A549 (cell line): ENCODE data around the gene SCUBE1. TPM values are rescaled to one million over a fixed set of nuclear protein-coding genes. Genes with fewer than 3 reads are reported as not detected.

ENCODE experiments used
- ATAC-seq, 2 experiments: fragments of 200-7000 bp in 1 of 2; fragments of >200 bp in 1 of 2; cut with Nextera tagmentation in 1 of 2; cut with Tn5 transposase in 1 of 2; 3 replicates each; pipeline versions ENCODE4 v1.8.0 to v1.9.1; 2018 to 2020; ENCODE audit warnings: mild to moderate bottlenecking in 1 of 2, moderate library complexity in 1 of 2
- CTCF ChIA-PET: fragments of 300-600 bp; sonication (Branson Sonifier 250); formaldehyde crosslinking; extraction: SDS; loops from one replicate; lab custom pipeline; 2021; ENCODE audit warnings: antibody characterized with exemption, inconsistent platforms; lab: Yijun Ruan, JAX
- POLR2A ChIA-PET: fragments of 350-600 bp; formaldehyde crosslinking; extraction: SDS; loops from one replicate; lab custom pipeline; 2021; ENCODE audit warnings: antibody characterized with exemption, inconsistent platforms; lab: Yijun Ruan, JAX
- DNase-seq, 2 experiments: peaks; one replicate each; pipeline versions ENCODE4 v3.0.0 to v3.0.0-alpha.2; 2011 to 2016; ENCODE audit warnings: low read depth in 1 of 2, low spot score in 1 of 2
- FAIRE-seq: peaks from 2 replicates; lab custom pipeline; 2011; peaks lifted over from hg19 to GRCh38; lab: Jason Lieb, UNC
- H3K27ac ChIP-seq, 2 experiments: fragments of >200 bp; sonication (Bioruptor Twin); formaldehyde crosslinking; 3 replicates each; pipeline ENCODE4 v1.5.1; 2016 to 2017
- H3K4me1 ChIP-seq: fragments of >200 bp; sonication (Bioruptor Twin); formaldehyde crosslinking; 3 replicates; pipeline ENCODE4 v1.6.1; 2016
- H3K4me2 ChIP-seq: fragments of >200 bp; sonication (Bioruptor Twin); formaldehyde crosslinking; 3 replicates; pipeline ENCODE4 v1.6.1; 2016
- H3K4me3 ChIP-seq: fragments of >200 bp; sonication (Bioruptor Twin); formaldehyde crosslinking; 3 replicates; pipeline ENCODE4 v1.5.1; 2016
- H3K9me3 ChIP-seq: fragments of >200 bp; sonication (Bioruptor Twin); formaldehyde crosslinking; 3 replicates; pipeline ENCODE4 v1.6.1; 2016
- BHLHE40 ChIP-seq: IDR thresholded peaks from 2 replicates; pipeline ENCODE4 v1.6.1; 2012; ENCODE audit warnings: low read depth, low read length, inconsistent platforms
- CBX8 ChIP-seq: fragments of 200-600 bp; sonication (generic); IDR thresholded peaks from 2 replicates; pipeline ENCODE4 v1.6.1; 2016
- CEBPB ChIP-seq, 2 experiments: fragments of >200 bp in 1 of 2; sonication (Bioruptor Twin) in 1 of 2; formaldehyde crosslinking in 1 of 2; IDR thresholded peaks; 2 replicates each; pipeline ENCODE4 v1.6.1; 2012 to 2016
- CHD4 ChIP-seq: fragments of 200-600 bp; sonication (generic); IDR thresholded peaks from 2 replicates; pipeline ENCODE4 v1.6.1; 2016; ENCODE audit warnings: antibody characterized with exemption, mild to moderate bottlenecking, borderline replicate concordance
- ELK1 ChIP-seq: fragments of 150-350 bp; IDR thresholded peaks from 2 replicates; pipeline ENCODE4 v1.6.1; 2014; ENCODE audit warnings: low read depth, mild to moderate bottlenecking, low read length
- ESRRA ChIP-seq: fragments of 150-350 bp; IDR thresholded peaks from 2 replicates; pipeline ENCODE4 v1.6.1; 2014; ENCODE audit warnings: mild to moderate bottlenecking, low read length, borderline replicate concordance
- FOSL2 ChIP-seq, 2 experiments: fragments of 450-650 bp in 1 of 2; fragments of >200 bp in 1 of 2; sonication (Bioruptor Twin) in 1 of 2; formaldehyde crosslinking; IDR thresholded peaks; 2 replicates each; pipeline versions ENCODE4 v1.5.0 to v1.6.1; 2016 to 2020; ENCODE audit warnings: mild to moderate bottlenecking in 1 of 2, moderate library complexity in 1 of 2
- GATA3 ChIP-seq: IDR thresholded peaks from 2 replicates; pipeline ENCODE4 v1.6.1; 2012; ENCODE audit warnings: borderline replicate concordance
- HOXB13 ChIP-seq: fragments of 250-450 bp; sonication (Bioruptor Pico); IDR thresholded peaks from 2 replicates; pipeline ENCODE4 v1.5.0; 2020; ENCODE audit warnings: low read depth, mild to moderate bottlenecking, moderate library complexity
- JUNB ChIP-seq: fragments of >200 bp; sonication (Bioruptor Twin); formaldehyde crosslinking; IDR thresholded peaks from 2 replicates; pipeline ENCODE4 v1.6.1; 2016
- MAX ChIP-seq: IDR thresholded peaks from 2 replicates; pipeline ENCODE4 v1.6.1; 2012
- MYC ChIP-seq: IDR thresholded peaks from 2 replicates; pipeline ENCODE4 v1.6.1; 2012; ENCODE audit warnings: mild to moderate bottlenecking, inconsistent platforms, low read length, improper control_type of control experiment, borderline replicate concordance
- NFE2L2 ChIP-seq: fragments of 150-350 bp; conservative IDR thresholded peaks from 2 replicates; pipeline ENCODE4 v1.6.1; 2014; ENCODE audit warnings: low read length
- NPAS2 ChIP-seq: fragments of 250-450 bp; sonication (Bioruptor Pico); IDR thresholded peaks from 2 replicates; pipeline ENCODE4 v1.8.0; 2022; ENCODE audit warnings: mild to moderate bottlenecking, moderate library complexity, borderline replicate concordance
- NR3C1 ChIP-seq: fragments of >200 bp; sonication (Bioruptor Twin); formaldehyde crosslinking; IDR thresholded peaks from 3 replicates; pipeline ENCODE4 v1.6.1; 2017
- POLR2A ChIP-seq: IDR thresholded peaks from 2 replicates; pipeline ENCODE4 v1.6.1; 2012; ENCODE audit warnings: mild to moderate bottlenecking, low read length
- RARB ChIP-seq: fragments of 250-450 bp; sonication (Bioruptor Pico); IDR thresholded peaks from 2 replicates; pipeline ENCODE4 v1.8.0; 2021; ENCODE audit warnings: mild to moderate bottlenecking, moderate library complexity
- RCOR1 ChIP-seq: fragments of 150-350 bp; IDR thresholded peaks from 2 replicates; pipeline ENCODE4 v1.6.1; 2014; ENCODE audit warnings: antibody characterized with exemption, low read length, low read depth
- RFX5 ChIP-seq: fragments of 450-650 bp; IDR thresholded peaks from 2 replicates; pipeline ENCODE4 v1.7.1; 2014; ENCODE audit warnings: antibody characterized with exemption, mild to moderate bottlenecking, moderate library complexity
- RNF2 ChIP-seq: fragments of 200-600 bp; sonication (generic); IDR thresholded peaks from 2 replicates; pipeline ENCODE4 v1.6.1; 2016; ENCODE audit warnings: low read depth, mild to moderate bottlenecking, antibody characterized with exemption, moderate library complexity, borderline replicate concordance
- SREBF2 ChIP-seq: fragments of 450-650 bp; IDR thresholded peaks from 2 replicates; pipeline ENCODE4 v1.6.1; 2014; ENCODE audit warnings: mild to moderate bottlenecking, moderate library complexity
- TFCP2L1 ChIP-seq: fragments of 250-450 bp; sonication (Bioruptor Pico); IDR thresholded peaks from 2 replicates; pipeline ENCODE4 v1.5.0; 2021; ENCODE audit warnings: mild to moderate bottlenecking
- TP53 ChIP-seq: fragments of 250-450 bp; sonication (Bioruptor Pico); IDR thresholded peaks from 2 replicates; pipeline ENCODE4 v1.5.0; 2021; ENCODE audit warnings: mild to moderate bottlenecking, moderate library complexity
- ZFP36 ChIP-seq: fragments of 450-650 bp; IDR thresholded peaks from 2 replicates; pipeline ENCODE4 v1.6.1; 2014; ENCODE audit warnings: borderline replicate concordance; ENCODE audit not compliant: partially characterized antibody
- WGBS: methylation state at CpG from one replicate; pipeline ENCODE4 v1.1.6; 2017; ENCODE audit errors: missing lambda C conversion rate; 5-methylcytosine and 5-hydroxymethylcytosine counted together
- polyA plus RNA-seq, 4 experiments: library from polyadenylated mRNA; depleted of rRNA in 3 of 4; stranded (reverse); fragments of >200 nt; fragmentation: RNase III in 1 of 4; extraction: RNeasy Plus Mini Kit Qiagen cat#74134 plus additional on column Dnase treatment in 1 of 4; gene quantifications; 2 replicates in 3 of 4; 3 replicates in 1 of 4; pipeline ENCODE4 v1.2.3, GENCODE V29; 2011 to 2017
- TF ChIP-seq, protein P1 (sequence below): fragments of 250-450 bp; sonication (Bioruptor Pico); IDR thresholded peaks from 2 replicates; pipeline ENCODE4 v1.5.0; 2020; ENCODE audit warnings: low read depth, mild to moderate bottlenecking, moderate library complexity

The SCUBE1 gene
- polyA plus RNA-seq, 2 of the 4 experiments (the other 2 are of a cell fraction): 0.01 to 0.12 TPM

DNA sequence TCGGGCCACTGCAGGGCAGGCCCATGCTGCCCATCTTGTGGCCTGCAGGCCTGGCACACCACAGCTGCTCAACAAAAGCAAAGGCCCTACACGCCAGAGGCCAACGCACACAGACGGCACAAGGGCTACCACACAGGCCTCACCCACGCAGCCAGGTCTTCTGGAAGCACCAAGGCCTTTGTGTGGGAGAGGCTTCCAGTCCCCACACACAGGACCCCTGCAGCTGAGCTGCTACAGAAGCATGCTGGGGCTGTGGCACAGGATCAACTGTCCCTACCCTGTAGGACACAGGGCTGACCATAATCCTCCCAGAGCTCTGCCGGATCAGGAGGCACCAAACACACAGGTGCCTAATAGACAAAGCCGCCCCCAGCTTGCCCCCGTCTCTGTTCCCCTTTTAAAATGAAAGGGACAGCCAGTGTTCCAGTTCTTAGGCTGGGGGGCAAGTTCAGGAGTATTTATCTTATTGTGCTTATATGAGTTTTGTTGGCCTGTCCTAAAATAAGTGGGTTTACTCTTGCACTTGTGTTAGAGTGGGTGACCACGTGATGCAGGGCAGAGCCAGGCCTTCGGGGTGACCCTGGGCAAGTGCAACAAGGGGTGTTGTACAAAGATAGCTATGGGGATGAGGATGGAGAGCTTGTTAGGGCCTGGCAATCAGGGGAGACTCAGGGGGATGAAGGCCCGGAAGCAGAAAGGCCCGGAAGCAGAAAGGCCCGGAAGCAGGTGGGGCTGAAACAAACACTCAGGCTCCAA lies 161.7 kb downstream of the SCUBE1 start:
- DNase-seq (no peak), FAIRE-seq (no peak), ATAC-seq (no peak)
- H3K4me1 ChIP-seq: peaks cover 12% of the 10 kb centered on the region; the same call in 1 of the 3 replicates
- no peaks in the 10 kb centered on the region for H3K9me3 ChIP-seq
- H3K4me3 ChIP-seq: no peak overlapping the region
- POLR2A ChIA-PET: no interaction called here
- TF ChIP-seq FOSL2 (IDR thresholded peaks at IDR 0.05): no peak
- no peak for TF ChIP-seq FOSL2 (CRISPR knock-in tag; IDR thresholded peaks at IDR 0.05)
- no peak for TF ChIP-seq NR3C1
- TF ChIP-seq RNF2: no peak
- no peak for TF ChIP-seq RARB (CRISPR knock-in tag)
- TF ChIP-seq TFCP2L1 (CRISPR knock-in tag): no peak
- no peak for TF ChIP-seq GATA3
- TF ChIP-seq ELK1: no peak
- no peak for TF ChIP-seq TP53 (CRISPR knock-in tag)
- TF ChIP-seq HOXB13 (CRISPR knock-in tag): no peak
- no peak for TF ChIP-seq ZFP36
- no peak for TF ChIP-seq CEBPB (IDR thresholded peaks at IDR 0.05)
- TF ChIP-seq MAX: no peak
- no peak for TF ChIP-seq RCOR1
- no peak for TF ChIP-seq NFE2L2
- no peak for TF ChIP-seq SREBF2
- no peak for TF ChIP-seq BHLHE40
- no peak for TF ChIP-seq NPAS2
- TF ChIP-seq RFX5: no peak
- no peak overlapping the region for H3K4me2 ChIP-seq
- CTCF ChIA-PET: no interaction called here
- WGBS: 96% methylated on average over 9 of the region's 13 CpGs
- no peak overlapping the region for H3K27ac ChIP-seq

GRCh38 chr22:43180670-43181069 lies 162.5 kb downstream of the SCUBE1 start:
- Histone ChIP-seq H3K4me3 (no peak overlapping the region), H3K4me2 (no peak overlapping the region), H3K4me1 (peaks cover 10% of the 10 kb centered on the region; the same call in 1 of the 3 replicates), H3K9me3 (no peaks in the 10 kb centered on the region), H3K27ac (no peak overlapping the region)
- FAIRE-seq: no peak
- CTCF ChIA-PET: no interaction called here
- POLR2A ChIA-PET: interaction anchor here (0.6 kb wide), 1 partner anchor 161 kb away, joined by 6 read pairs; no protein-coding TSS in a partner anchor
- no peak for TF ChIP-seq JUNB
- no peak for TF ChIP-seq ESRRA
- WGBS: 83% methylated on average over 11 of the region's 15 CpGs
- DNase-seq: no peak
- no peak for ATAC-seq

DNA sequence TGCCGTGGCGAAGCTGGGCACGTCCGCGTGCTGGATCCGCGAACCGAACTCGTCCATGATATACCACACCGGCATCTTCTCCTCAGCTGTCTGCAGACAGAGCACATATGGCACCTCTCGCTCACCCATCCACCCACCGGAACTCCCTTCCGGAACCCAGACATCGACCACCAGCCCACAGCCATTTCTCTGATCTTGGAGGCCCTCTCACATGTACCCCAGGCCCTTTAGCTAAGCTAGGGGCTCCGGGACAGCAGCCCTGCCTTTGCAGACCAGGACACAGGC lies 163.3 kb downstream of the SCUBE1 start:
- TF ChIP-seq MAX (no peak), POLR2A (no peak), NFE2L2 (no peak), CHD4 (no peak), HOXB13 (CRISPR knock-in tag) (no peak), SREBF2 (no peak), CBX8 (no peak), MYC (no peak), FOSL2 (IDR thresholded peaks at IDR 0.05) (no peak), FOSL2 (CRISPR knock-in tag; IDR thresholded peaks at IDR 0.05) (no peak), JUNB (no peak), NPAS2 (no peak), RFX5 (no peak), ZFP36 (no peak), TP53 (CRISPR knock-in tag) (no peak)
- TF ChIP-seq, protein P1, sequence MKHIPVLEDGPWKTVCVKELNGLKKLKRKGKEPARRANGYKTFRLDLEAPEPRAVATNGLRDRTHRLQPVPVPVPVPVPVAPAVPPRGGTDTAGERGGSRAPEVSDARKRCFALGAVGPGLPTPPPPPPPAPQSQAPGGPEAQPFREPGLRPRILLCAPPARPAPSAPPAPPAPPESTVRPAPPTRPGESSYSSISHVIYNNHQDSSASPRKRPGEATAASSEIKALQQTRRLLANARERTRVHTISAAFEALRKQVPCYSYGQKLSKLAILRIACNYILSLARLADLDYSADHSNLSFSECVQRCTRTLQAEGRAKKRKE (CRISPR knock-in tag): no peak
- ChIA-PET CTCF (no interaction called here), POLR2A (interaction anchor here (0.9 kb wide), 1 partner anchor 8 kb away, joined by 3 read pairs; no protein-coding TSS in a partner anchor)
- Histone ChIP-seq H3K4me1 (0 out of 3 replicates have a peak, but pooled peaks cover 6% of the 10 kb centered on the region), H3K9me3 (no peaks in the 10 kb centered on the region), H3K4me2 (no peak overlapping the region), H3K4me3 (no peak overlapping the region), H3K27ac (no peak overlapping the region)
- ATAC-seq (no peak), DNase-seq (no peak), FAIRE-seq (no peak)
- WGBS: 98% methylated on average over 10 of the region's 15 CpGs
